ENCODE results near the gene TANC1.

Gene TANC1

DNA sequence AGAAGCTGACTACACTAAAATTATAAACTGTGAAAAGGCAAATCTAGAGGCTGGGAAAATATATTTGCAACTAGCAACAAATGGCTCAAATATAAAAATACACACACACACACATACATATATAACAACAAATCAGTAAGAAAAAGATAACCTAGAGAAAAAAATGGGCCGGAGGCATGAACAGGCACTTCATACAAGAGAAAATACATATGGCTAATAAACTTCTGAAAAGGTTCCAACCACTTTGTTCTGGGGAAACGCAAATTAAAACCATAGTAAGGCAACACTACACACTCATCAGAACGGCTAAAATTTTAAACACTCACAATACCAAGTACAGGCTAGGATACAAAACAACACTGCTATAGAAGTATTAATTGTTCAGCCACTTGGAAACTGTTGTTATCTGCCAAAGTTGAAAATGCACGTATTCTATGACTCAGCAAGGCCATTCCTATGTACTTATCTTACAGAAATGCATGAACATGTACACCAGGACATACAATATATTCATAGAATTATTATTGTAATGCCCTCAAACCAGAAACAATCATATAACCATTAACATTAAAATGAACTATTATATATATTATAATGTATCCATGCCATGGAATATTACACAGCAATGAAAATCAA lies 302.4 kb downstream of the TANC1 start:
- DNase-seq (ENCODE audit: low read depth), result no peak
- no peak overlapping the region for H3K4me3 ChIP-seq (ENCODE audit: low read depth, low read length)
- no peak for TF ChIP-seq CTCF (IDR thresholded peaks at IDR 0.05; ENCODE audit: low read depth, low read length, missing control alignments)

GRCh38 chr2:159272156-159272555 lies 303.7 kb downstream of the TANC1 start:
- no peak for DNase-seq (ENCODE audit: low read depth)
- no peak for TF ChIP-seq CTCF (IDR thresholded peaks at IDR 0.05; ENCODE audit: low read depth, low read length, missing control alignments)
- H3K4me3 ChIP-seq (ENCODE audit: low read depth, low read length), result no peak overlapping the region

DNA sequence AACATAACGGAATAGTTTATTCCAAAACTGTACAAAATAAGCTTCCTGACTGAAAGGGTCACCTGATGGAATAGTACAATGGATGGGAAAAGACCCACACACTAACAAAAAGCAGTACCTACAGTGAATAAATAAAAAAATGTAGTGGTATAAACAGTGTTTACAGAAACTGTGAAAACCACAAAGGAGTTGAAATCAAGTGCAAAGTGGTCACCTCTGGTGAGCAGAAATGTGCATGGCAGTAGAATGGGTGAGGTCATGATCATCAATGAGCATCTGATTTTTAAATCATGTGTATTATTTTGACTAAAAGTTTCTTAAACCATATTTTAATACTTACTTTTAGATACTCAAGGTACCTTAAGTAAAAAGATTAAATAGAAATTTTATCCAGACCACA lies 306.7 kb downstream of the TANC1 start:
- TF ChIP-seq CTCF (IDR thresholded peaks at IDR 0.05; ENCODE audit: low read depth, low read length, missing control alignments), result no peak
- no peak overlapping the region for H3K4me3 ChIP-seq (ENCODE audit: low read depth, low read length)
- DNase-seq (ENCODE audit: low read depth), result no peak

DNA sequence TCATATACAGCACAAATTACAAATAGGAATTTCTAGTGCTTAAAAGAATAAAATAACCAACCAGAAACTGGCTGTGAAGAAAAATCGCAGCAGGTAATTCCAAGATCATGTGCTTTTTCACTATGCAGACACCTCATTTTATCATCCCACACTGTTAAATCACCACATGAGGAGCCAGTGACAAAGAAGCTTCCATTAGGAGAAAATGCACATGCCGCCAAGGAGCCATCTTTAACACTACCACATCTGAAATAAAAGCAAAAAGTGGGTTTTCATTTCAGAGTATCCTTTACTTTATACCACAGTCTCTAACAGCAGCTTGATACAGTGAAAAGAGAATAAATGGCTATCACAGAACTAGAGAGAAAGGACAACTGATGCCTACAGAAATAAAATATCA lies 311.3 kb downstream of the TANC1 start:
- no peak for DNase-seq (ENCODE audit: low read depth)
- no peak overlapping the region for H3K4me3 ChIP-seq (ENCODE audit: low read depth, low read length)
- no peak for TF ChIP-seq CTCF (IDR thresholded peaks at IDR 0.05; ENCODE audit: low read depth, low read length, missing control alignments)

DNA sequence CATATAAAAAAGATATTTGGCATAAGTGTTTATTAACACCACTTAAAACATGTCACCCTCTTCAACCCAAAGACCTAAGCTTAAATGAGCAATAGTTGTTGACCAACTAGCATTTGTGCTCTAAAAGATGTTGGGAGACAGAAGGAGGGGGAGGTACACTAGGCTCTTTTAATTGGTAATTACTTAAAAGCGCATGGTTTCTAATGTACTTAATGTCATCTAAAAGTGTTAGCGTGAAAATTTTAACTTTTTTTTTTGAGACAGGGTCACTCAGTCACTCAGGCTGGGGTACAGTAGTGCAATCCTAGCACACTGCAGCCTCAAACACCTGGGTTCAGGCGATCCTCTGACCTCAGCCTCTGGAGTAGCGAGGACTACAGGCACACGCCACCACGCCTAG lies 312.6 kb downstream of the TANC1 start:
- H3K4me3 ChIP-seq (ENCODE audit: low read depth, low read length), result no peak overlapping the region
- DNase-seq (ENCODE audit: low read depth), result no peak
- TF ChIP-seq CTCF (IDR thresholded peaks at IDR 0.05; ENCODE audit: low read depth, low read length, missing control alignments), result no peak

All from GM12864 (cell line).